Raji (cell line): ENCODE results near the gene ATXN7.

Experiments used
- POLR2A ChIP-seq: IDR thresholded peaks from 2 replicates; pipeline ENCODE4 v1.6.1; 2011; ENCODE audit warnings: low read depth, low read length, control low read depth; ENCODE audit not compliant: insufficient read depth

ATXN7 gene

GRCh38 chr3:63972987-63973386 lies 109.3 kb downstream of the ATXN7 start:
- TF ChIP-seq POLR2A: no peak

- no peak for TF ChIP-seq POLR2A
Measured at GRCh38 chr3:63973406-63973805, 109.7 kb downstream of the ATXN7 start.

- TF ChIP-seq POLR2A: no peak
Measured at GRCh38 chr3:63974451-63974850, 110.8 kb downstream of the ATXN7 start.

- TF ChIP-seq POLR2A: no peak
Measured at GRCh38 chr3:63975723-63976122, 112.1 kb downstream of the ATXN7 start.

- TF ChIP-seq POLR2A: no peak
Measured at GRCh38 chr3:63976161-63976871, 112.6 kb downstream of the ATXN7 start.

- no peak for TF ChIP-seq POLR2A
Measured at GRCh38 chr3:63976872-63977200, 113.2 kb downstream of the ATXN7 start.

GRCh38 chr3:63977893-63978292 lies 114.2 kb downstream of the ATXN7 start:
- TF ChIP-seq POLR2A: no peak

- TF ChIP-seq POLR2A: no peak
Measured at GRCh38 chr3:63979093-63979885, 115.6 kb downstream of the ATXN7 start.

- no peak for TF ChIP-seq POLR2A
Measured at GRCh38 chr3:63980019-63980418, 116.4 kb downstream of the ATXN7 start.

- no peak for TF ChIP-seq POLR2A
Measured at GRCh38 chr3:63980830-63981498, 117.3 kb downstream of the ATXN7 start.

GRCh38 chr3:63981980-63982379 lies 118.3 kb downstream of the ATXN7 start:
- TF ChIP-seq POLR2A: no peak

- TF ChIP-seq POLR2A: no peak
Measured at GRCh38 chr3:63984391-63984790, 120.7 kb downstream of the ATXN7 start.

- TF ChIP-seq POLR2A: no peak
Measured at GRCh38 chr3:63986146-63986545, 122.5 kb downstream of the ATXN7 start.

- TF ChIP-seq POLR2A: no peak
Measured at GRCh38 chr3:63986831-63987230, 123.2 kb downstream of the ATXN7 start.

- TF ChIP-seq POLR2A: no peak
Measured at GRCh38 chr3:63988943-63989342, 125.3 kb downstream of the ATXN7 start.

GRCh38 chr3:63990204-63990603 lies 126.5 kb downstream of the ATXN7 start:
- no peak for TF ChIP-seq POLR2A
